ENCODE measurements around the gene ZNF385A. TPM values are rescaled to one million over a fixed set of nuclear protein-coding genes. Genes with fewer than 3 reads are reported as not detected.

ZNF385A gene
- total and polyA plus RNA-seq, 9 of the 15 experiments (the other 6 are each of a cell fraction or from before 2014, with no cell fraction given): 1.0 to 111 (median 7.7) TPM

GRCh38 chr12:54359762-54360351 is 24.7 kb downstream of the ZNF385A start (continued):
- TF ChIP-seq MNT (conservative IDR thresholded peaks at IDR 0.05): 0 out of 4 replicates have a peak, but pooled peaks of 1 of the 2 experiments have one; percentile 15
- TF ChIP-seq TEAD2 (tag; IDR thresholded peaks at IDR 0.05): no peak
- TF ChIP-seq IRF9 (tag; IDR thresholded peaks at IDR 0.05): 0 out of 2 replicates have a peak, but pooled peaks have one; percentile 36
- no peak for TF ChIP-seq ARID3B (CRISPR knock-in tag; IDR thresholded peaks at IDR 0.05; ENCODE audit: borderline replicate concordance)
- TF ChIP-seq ZNF431 (CRISPR knock-in tag; IDR thresholded peaks at IDR 0.05): no peak
- no peak for TF ChIP-seq ARHGAP35 (IDR thresholded peaks at IDR 0.05; ENCODE audit: partially characterized antibody)
- TF ChIP-seq ETV6 (IDR thresholded peaks at IDR 0.05; ENCODE audit: borderline replicate concordance in 1 of 2, low read depth in 2 of 2, low read length in 1 of 2): no peak
- TF ChIP-seq ETV6 (CRISPR knock-in tag; IDR thresholded peaks at IDR 0.05; ENCODE audit: borderline replicate concordance): no peak
- no peak for TF ChIP-seq CBFA2T3 (IDR thresholded peaks at IDR 0.05)
- no peak for TF ChIP-seq ARID3A (IDR thresholded peaks at IDR 0.05; ENCODE audit: borderline replicate concordance, low read depth, low read length)
- no peak for TF ChIP-seq ZNF717 (CRISPR knock-in tag; IDR thresholded peaks at IDR 0.05)
- no peak for TF ChIP-seq PREB (CRISPR knock-in tag; IDR thresholded peaks at IDR 0.05)
- TF ChIP-seq CBX3 (IDR thresholded peaks at IDR 0.05; ENCODE audit: borderline replicate concordance in 1 of 2, low read length in 2 of 2): no peak
- no peak for TF ChIP-seq RBM22 (IDR thresholded peaks at IDR 0.05; ENCODE audit: low read depth, low read length, poor library complexity, severe bottlenecking)
- TF ChIP-seq XRCC4 (IDR thresholded peaks at IDR 0.05; ENCODE audit: extremely low read depth, insufficient read depth, insufficient read length): no peak
- no peak for TF ChIP-seq ZFP91 (CRISPR knock-in tag; IDR thresholded peaks at IDR 0.05)
- no peak for TF ChIP-seq PTTG1 (tag; IDR thresholded peaks at IDR 0.05; ENCODE audit: low read depth)
- no peak for TF ChIP-seq HMBOX1 (IDR thresholded peaks at IDR 0.05)
